Bronchial epithelial cell (primary cell): ENCODE data around the gene VPS18. TPM values are rescaled to one million over a fixed set of nuclear protein-coding genes. Genes with fewer than 3 reads are reported as not detected.

ENCODE experiments used
- DNase-seq: peaks from one replicate; pipeline ENCODE4 v3.0.0-alpha.2; 2010; ENCODE audit warnings: low read depth
- FAIRE-seq: peaks from 2 replicates; lab custom pipeline; 2011; peaks lifted over from hg19 to GRCh38; lab: Jason Lieb, UNC
- H3K27me3 ChIP-seq: 2 replicates; pipeline ENCODE4 v1.5.1; 2011; ENCODE audit warnings: low read length; ENCODE audit not compliant: control insufficient read depth, insufficient read depth
- H3K36me3 ChIP-seq: 2 replicates; pipeline ENCODE4 v1.5.1; 2011; ENCODE audit warnings: low read length; ENCODE audit not compliant: control insufficient read depth, insufficient read depth
- H3K4me3 ChIP-seq: 2 replicates; pipeline ENCODE4 v1.5.1; 2011; ENCODE audit warnings: mild to moderate bottlenecking, low read depth, low read length, control low read depth
- CTCF ChIP-seq: IDR thresholded peaks from 2 replicates; pipeline ENCODE4 v1.5.1; 2011; ENCODE audit warnings: mild to moderate bottlenecking, moderate library complexity, low read length, control low read depth, inconsistent platforms; ENCODE audit not compliant: insufficient read depth, severe bottlenecking
- total RNA-seq: library from RNA; depleted of rRNA; stranded (reverse); fragments of >200 nt; gene quantifications from 2 replicates; pipeline ENCODE4 v1.2.1, GENCODE V29; 2014

The VPS18 gene
- total RNA-seq, 1 donor from 2014 or later = 26.3 TPM

GRCh38 chr15:40879609-40880008, 14.6 kb upstream of the VPS18 start:
- DNase-seq (no peak), FAIRE-seq (no peak)
- no peak for TF ChIP-seq CTCF
- H3K36me3 ChIP-seq = no peaks in the 10 kb centered on the region
- no peaks in the 10 kb centered on the region for H3K27me3 ChIP-seq
- H3K4me3 ChIP-seq = no peak overlapping the region

- Histone ChIP-seq H3K4me3 (no peak overlapping the region), H3K27me3 (no peaks in the 10 kb centered on the region), H3K36me3 (no peaks in the 10 kb centered on the region)
- FAIRE-seq (no peak), DNase-seq (no peak)
- TF ChIP-seq CTCF = no peak
Observed at GRCh38 chr15:40881351-40881750, 12.9 kb upstream of the VPS18 start.

- Histone ChIP-seq H3K4me3 (no peak overlapping the region), H3K27me3 (no peaks in the 10 kb centered on the region), H3K36me3 (no peaks in the 10 kb centered on the region)
- no peak for DNase-seq
- no peak for FAIRE-seq
- no peak for TF ChIP-seq CTCF
Observed at GRCh38 chr15:40886586-40886985, 7.7 kb upstream of the VPS18 start.

- FAIRE-seq (no peak), DNase-seq (no peak)
- Histone ChIP-seq H3K36me3 (no peaks in the 10 kb centered on the region), H3K27me3 (no peaks in the 10 kb centered on the region), H3K4me3 (no peak overlapping the region)
- no peak for TF ChIP-seq CTCF
Observed at GRCh38 chr15:40889112-40889511, 5.1 kb upstream of the VPS18 start.

- no peak for TF ChIP-seq CTCF
- Histone ChIP-seq H3K27me3 (no peaks in the 10 kb centered on the region), H3K36me3 (peaks cover 2% of the 10 kb centered on the region), H3K4me3 (no peak overlapping the region)
- DNase-seq (no peak), FAIRE-seq (no peak)
Observed at GRCh38 chr15:40891138-40891537, 3.1 kb upstream of the VPS18 start.

GRCh38 chr15:40891810-40892446, 2.3 kb upstream of the VPS18 start:
- TF ChIP-seq CTCF = peak; percentile 74
- DNase-seq = peak; percentile 72
- FAIRE-seq = no peak
- Histone ChIP-seq H3K4me3 (no peak overlapping the region), H3K27me3 (no peaks in the 10 kb centered on the region), H3K36me3 (peaks cover 2% of the 10 kb centered on the region)
